ENCODE measurements around the gene ZNF678.
"Not testable (repeated sequence)": the region's sequence is repeated elsewhere in the genome, so short reads cannot be mapped to it uniquely, and the experiment has no call there.

The ZNF678 gene

GRCh38 chr1:227544067-227545050 lies 19.0 kb upstream of the ZNF678 start:
- Histone ChIP-seq H3K4me2 (ENCODE audit: low read length) (no peak overlapping the region), H3K9ac (ENCODE audit: low read depth, low read length) (no peak overlapping the region), H3K36me3 (ENCODE audit: insufficient read depth, low read length) (no peaks in the 10 kb centered on the region), H3K4me3 (ENCODE audit: low read length) (no peak overlapping the region), H3K9me3 (replicated peaks; ENCODE audit: low read length) (no peaks in the 10 kb centered on the region), H3K27me3 (ENCODE audit: control insufficient read depth, insufficient read depth, low read length) (no peaks in the 10 kb centered on the region), H3K4me1 (ENCODE audit: control insufficient read depth, insufficient read depth, low read length) (peaks cover 11% of the 10 kb centered on the region)

GRCh38 chr1:227545361-227545760 lies 18.0 kb upstream of the ZNF678 start:
- Histone ChIP-seq H3K9ac (ENCODE audit: low read depth, low read length) (no peak overlapping the region), H3K9me3 (replicated peaks; ENCODE audit: low read length) (no peaks in the 10 kb centered on the region)

GRCh38 chr1:227546059-227546458 lies 17.3 kb upstream of the ZNF678 start:
- H3K4me1 ChIP-seq (ENCODE audit: control insufficient read depth, insufficient read depth, low read length) = peaks cover 11% of the 10 kb centered on the region
- no peaks in the 10 kb centered on the region for H3K9me3 ChIP-seq (replicated peaks; ENCODE audit: low read length)
- no peak overlapping the region for H3K4me3 ChIP-seq (ENCODE audit: low read length)
- no peak overlapping the region for H3K4me2 ChIP-seq (ENCODE audit: low read length)
- no peaks in the 10 kb centered on the region for H3K36me3 ChIP-seq (ENCODE audit: insufficient read depth, low read length)
- H3K9ac ChIP-seq (ENCODE audit: low read depth, low read length) = no peak overlapping the region
- H3K27me3 ChIP-seq (ENCODE audit: control insufficient read depth, insufficient read depth, low read length) = no peaks in the 10 kb centered on the region

More at GRCh38 chr1:227545361-227545760, 18.0 kb upstream of the ZNF678 start:
- no peaks in the 10 kb centered on the region for H3K36me3 ChIP-seq (ENCODE audit: insufficient read depth, low read length)
- H3K4me3 ChIP-seq (ENCODE audit: low read length) = no peak overlapping the region
- no peak overlapping the region for H3K4me2 ChIP-seq (ENCODE audit: low read length)
- peaks cover 11% of the 10 kb centered on the region for H3K4me1 ChIP-seq (ENCODE audit: control insufficient read depth, insufficient read depth, low read length)
- no peaks in the 10 kb centered on the region for H3K27me3 ChIP-seq (ENCODE audit: control insufficient read depth, insufficient read depth, low read length)

GRCh38 chr1:227546598-227547309 lies 16.6 kb upstream of the ZNF678 start:
- H3K36me3 ChIP-seq (ENCODE audit: insufficient read depth, low read length) = no peaks in the 10 kb centered on the region
- no peaks in the 10 kb centered on the region for H3K27me3 ChIP-seq (ENCODE audit: control insufficient read depth, insufficient read depth, low read length)
- no peak overlapping the region for H3K4me2 ChIP-seq (ENCODE audit: low read length)
- no peak overlapping the region for H3K4me3 ChIP-seq (ENCODE audit: low read length)
- peaks cover 7% of the 10 kb centered on the region for H3K4me1 ChIP-seq (ENCODE audit: control insufficient read depth, insufficient read depth, low read length)
- H3K9ac ChIP-seq (ENCODE audit: low read depth, low read length) = no peak overlapping the region
- H3K9me3 ChIP-seq (replicated peaks; ENCODE audit: low read length) = no peaks in the 10 kb centered on the region

- peaks cover 6% of the 10 kb centered on the region for H3K4me1 ChIP-seq (ENCODE audit: control insufficient read depth, insufficient read depth, low read length)
- H3K9me3 ChIP-seq (replicated peaks; ENCODE audit: low read length) = no peaks in the 10 kb centered on the region
- H3K4me3 ChIP-seq (ENCODE audit: low read length) = no peak overlapping the region
- H3K36me3 ChIP-seq (ENCODE audit: insufficient read depth, low read length) = no peaks in the 10 kb centered on the region
- no peak overlapping the region for H3K4me2 ChIP-seq (ENCODE audit: low read length)
- no peak overlapping the region for H3K9ac ChIP-seq (ENCODE audit: low read depth, low read length)
- no peaks in the 10 kb centered on the region for H3K27me3 ChIP-seq (ENCODE audit: control insufficient read depth, insufficient read depth, low read length)
These were observed 15.8 kb upstream of the ZNF678 start for GRCh38 chr1:227547310-227548118.

- Histone ChIP-seq H3K9me3 (replicated peaks; ENCODE audit: low read length) (no peaks in the 10 kb centered on the region), H3K4me2 (ENCODE audit: low read length) (no peak overlapping the region), H3K27me3 (ENCODE audit: control insufficient read depth, insufficient read depth, low read length) (no peaks in the 10 kb centered on the region), H3K4me3 (ENCODE audit: low read length) (no peak overlapping the region), H3K9ac (ENCODE audit: low read depth, low read length) (no peak overlapping the region), H3K36me3 (ENCODE audit: insufficient read depth, low read length) (no peaks in the 10 kb centered on the region), H3K4me1 (ENCODE audit: control insufficient read depth, insufficient read depth, low read length) (peaks cover 1% of the 10 kb centered on the region)
These were observed 15.3 kb upstream of the ZNF678 start for GRCh38 chr1:227548119-227548397.

GRCh38 chr1:227548448-227548847 lies 14.9 kb upstream of the ZNF678 start:
- H3K27me3 ChIP-seq (ENCODE audit: control insufficient read depth, insufficient read depth, low read length) = no peaks in the 10 kb centered on the region
- no peaks in the 10 kb centered on the region for H3K36me3 ChIP-seq (ENCODE audit: insufficient read depth, low read length)
- H3K9me3 ChIP-seq (replicated peaks; ENCODE audit: low read length) = no peaks in the 10 kb centered on the region
- H3K4me3 ChIP-seq (ENCODE audit: low read length) = no peak overlapping the region
- H3K4me1 ChIP-seq (ENCODE audit: control insufficient read depth, insufficient read depth, low read length) = no peaks in the 10 kb centered on the region
- H3K9ac ChIP-seq (ENCODE audit: low read depth, low read length) = no peak overlapping the region
- H3K4me2 ChIP-seq (ENCODE audit: low read length) = no peak overlapping the region

GRCh38 chr1:227549892-227550291 lies 13.5 kb upstream of the ZNF678 start:
- H3K4me3 ChIP-seq (ENCODE audit: low read length) = no peak overlapping the region
- no peaks in the 10 kb centered on the region for H3K4me1 ChIP-seq (ENCODE audit: control insufficient read depth, insufficient read depth, low read length)
- no peak overlapping the region for H3K9ac ChIP-seq (ENCODE audit: low read depth, low read length)

GRCh38 chr1:227551881-227552280 lies 11.5 kb upstream of the ZNF678 start:
- not testable (repeated sequence) for H3K27me3 ChIP-seq (ENCODE audit: control insufficient read depth, insufficient read depth, low read length); H3K36me3 ChIP-seq (ENCODE audit: insufficient read depth, low read length); H3K4me3 ChIP-seq (ENCODE audit: low read length); H3K9me3 ChIP-seq (replicated peaks; ENCODE audit: low read length); H3K4me1 ChIP-seq (ENCODE audit: control insufficient read depth, insufficient read depth, low read length); H3K4me2 ChIP-seq (ENCODE audit: low read length); H3K9ac ChIP-seq (ENCODE audit: low read depth, low read length)

More at GRCh38 chr1:227549892-227550291, 13.5 kb upstream of the ZNF678 start:
- no peaks in the 10 kb centered on the region for H3K9me3 ChIP-seq (replicated peaks; ENCODE audit: low read length)
- H3K27me3 ChIP-seq (ENCODE audit: control insufficient read depth, insufficient read depth, low read length) = no peaks in the 10 kb centered on the region
- H3K4me2 ChIP-seq (ENCODE audit: low read length) = no peak overlapping the region
- no peaks in the 10 kb centered on the region for H3K36me3 ChIP-seq (ENCODE audit: insufficient read depth, low read length)

GRCh38 chr1:227556288-227556687 lies 7.1 kb upstream of the ZNF678 start:
- Histone ChIP-seq H3K36me3 (ENCODE audit: insufficient read depth, low read length) (no peaks in the 10 kb centered on the region), H3K9me3 (replicated peaks; ENCODE audit: low read length) (no peaks in the 10 kb centered on the region)

GRCh38 chr1:227557962-227558725 lies 5.2 kb upstream of the ZNF678 start:
- no peaks in the 10 kb centered on the region for H3K4me1 ChIP-seq (ENCODE audit: control insufficient read depth, insufficient read depth, low read length)
- no peak overlapping the region for H3K9ac ChIP-seq (ENCODE audit: low read depth, low read length)
- no peaks in the 10 kb centered on the region for H3K36me3 ChIP-seq (ENCODE audit: insufficient read depth, low read length)
- H3K9me3 ChIP-seq (replicated peaks; ENCODE audit: low read length) = no peaks in the 10 kb centered on the region
- no peaks in the 10 kb centered on the region for H3K27me3 ChIP-seq (ENCODE audit: control insufficient read depth, insufficient read depth, low read length)
- H3K4me3 ChIP-seq (ENCODE audit: low read length) = no peak overlapping the region
- no peak overlapping the region for H3K4me2 ChIP-seq (ENCODE audit: low read length)

More at GRCh38 chr1:227556288-227556687, 7.1 kb upstream of the ZNF678 start:
- Histone ChIP-seq H3K9ac (ENCODE audit: low read depth, low read length) (no peak overlapping the region), H3K4me3 (ENCODE audit: low read length) (no peak overlapping the region), H3K27me3 (ENCODE audit: control insufficient read depth, insufficient read depth, low read length) (no peaks in the 10 kb centered on the region), H3K4me2 (ENCODE audit: low read length) (no peak overlapping the region), H3K4me1 (ENCODE audit: control insufficient read depth, insufficient read depth, low read length) (no peaks in the 10 kb centered on the region)

Data from skeletal muscle satellite cell (primary cell).